K562 (cell line): ENCODE results near the gene TMEM132D. TPM values are rescaled to one million over a fixed set of nuclear protein-coding genes. Genes with fewer than 3 reads are reported as not detected.

Experiments
- ATAC-seq: fragments of 200-7000 bp; cut with Tn5 transposase; 3 replicates; pipeline ENCODE4 v1.9.1; 2020; ENCODE audit warnings: moderate library complexity
- BruUV-seq: library from RNA; stranded (reverse); fragments of 400-500 nt; replicated peaks from 2 replicates; lab custom pipeline; 2021; lab: Mats Ljungman, UMichigan
- CTCF ChIA-PET: fragments of 300-600 bp; formaldehyde crosslinking; extraction: SDS; loops from one replicate; lab custom pipeline; 2021; ENCODE audit warnings: low intra/inter-chr PET ratio; lab: Yijun Ruan, JAX
- POLR2A ChIA-PET: fragments of 300-600, 350-650 bp; sonication (Branson Sonifier 250); formaldehyde crosslinking; extraction: SDS; loops from one replicate; lab custom pipeline; 2021; ENCODE audit warnings: antibody characterized with exemption, inconsistent platforms; lab: Yijun Ruan, JAX
- DNase-seq, 4 experiments: peaks; one replicate each; pipeline versions ENCODE4 v3.0.0 to v3.0.0-alpha.2; 2011 to 2018; ENCODE audit warnings: low spot score in 3 of 4, mixed read lengths in 3 of 4; ENCODE audit errors: extremely low read depth in 1 of 4
- FAIRE-seq: peaks from 2 replicates; lab custom pipeline; 2011; peaks lifted over from hg19 to GRCh38; lab: Jason Lieb, UNC
- H2AFZ ChIP-seq: 2 replicates; pipeline ENCODE4 v1.6.0; 2011; ENCODE audit warnings: low read depth, low read length, control low read depth, inconsistent platforms
- H3K27ac ChIP-seq: fragments of 200-600 bp; 3 replicates; pipeline ENCODE4 v1.8.0; 2011; ENCODE audit warnings: low read depth, mild to moderate bottlenecking, control low read depth, inconsistent platforms, low read length, moderate library complexity, mixed read lengths; ENCODE audit errors: extremely low read depth
- H3K27me3 ChIP-seq, 2 experiments: fragments of 300-600 bp in 1 of 2; 2 replicates in 1 of 2; 3 replicates in 1 of 2; pipeline versions ENCODE4 v1.6.0 to v1.8.0; 2011; ENCODE audit warnings: inconsistent platforms in 2 of 2, low read length in 2 of 2, mild to moderate bottlenecking in 1 of 2, mixed read lengths in 1 of 2, moderate library complexity in 1 of 2; ENCODE audit not compliant: control insufficient read depth in 2 of 2, insufficient read depth in 2 of 2
- H3K36me3 ChIP-seq: fragments of 300-600 bp; 3 replicates; pipeline ENCODE4 v1.8.0; 2011; ENCODE audit warnings: mild to moderate bottlenecking, low read length, inconsistent platforms; ENCODE audit not compliant: control insufficient read depth, insufficient read depth
- H3K4me1 ChIP-seq, 2 experiments: fragments of 200-600 bp in 1 of 2; replicated peaks in 1 of 2; 2 replicates in 1 of 2; 3 replicates in 1 of 2; pipeline versions ENCODE4 v1.5.1 to v1.8.0; 2011; ENCODE audit warnings: inconsistent platforms in 2 of 2, low read length in 2 of 2, mild to moderate bottlenecking in 1 of 2, mixed read lengths in 1 of 2, moderate library complexity in 1 of 2; ENCODE audit not compliant: control insufficient read depth in 2 of 2, insufficient read depth in 2 of 2
- H3K4me2 ChIP-seq: 2 replicates; pipeline ENCODE4 v1.6.1; 2011; ENCODE audit warnings: low read length, control low read depth, inconsistent platforms, mixed read lengths; ENCODE audit not compliant: insufficient read depth
- H3K4me3 ChIP-seq: fragments of 200-600 bp; sonication (generic), shearing (Covaris generic); 2 replicates; pipeline ENCODE4 v1.5.1; 2016; ENCODE audit warnings: control low read depth, inconsistent platforms
- H3K79me2 ChIP-seq: fragments of 200-600 bp; 3 replicates; pipeline ENCODE4 v1.8.0; 2011; ENCODE audit warnings: low read length, inconsistent platforms; ENCODE audit not compliant: control insufficient read depth, insufficient read depth
- H3K9ac ChIP-seq, 2 experiments: 2 replicates each; pipeline versions ENCODE4 v1.6.0 to v1.6.1; 2011; ENCODE audit warnings: low read depth in 2 of 2, low read length in 2 of 2, control low read depth in 1 of 2, inconsistent platforms in 1 of 2, mild to moderate bottlenecking in 1 of 2, mixed read lengths in 1 of 2; ENCODE audit not compliant: insufficient read depth in 1 of 2
- H3K9me1 ChIP-seq: one replicate; pipeline ENCODE4 v1.6.0; 2011; ENCODE audit warnings: inconsistent platforms, mild to moderate bottlenecking, low read length, moderate library complexity; ENCODE audit not compliant: control insufficient read depth, insufficient read depth
- H3K9me3 ChIP-seq: replicated peaks from 2 replicates; pipeline ENCODE4 v1.5.1; 2011; ENCODE audit warnings: low read depth, low read length, inconsistent platforms; ENCODE audit not compliant: control insufficient read depth, insufficient read depth
- H4K20me1 ChIP-seq: replicated peaks from 2 replicates; pipeline ENCODE4 v1.6.1; 2011; ENCODE audit warnings: low read length, inconsistent platforms, mixed read lengths; ENCODE audit not compliant: control insufficient read depth, insufficient read depth
- ARID3A ChIP-seq: IDR thresholded peaks from 2 replicates; pipeline ENCODE4 v1.6.1; 2012; ENCODE audit warnings: low read depth, low read length, improper control_type of control experiment, borderline replicate concordance
- ESRRB ChIP-seq: fragments of 250-450 bp; sonication (Bioruptor Pico); IDR thresholded peaks from 2 replicates; pipeline ENCODE4 v1.5.0; 2020; ENCODE audit warnings: mild to moderate bottlenecking, moderate library complexity, borderline replicate concordance
- FOXK2 ChIP-seq, 2 experiments: fragments of 450-650 bp; IDR thresholded peaks in 1 of 2; conservative IDR thresholded peaks in 1 of 2; 2 replicates each; pipeline ENCODE4 v1.6.1; 2016; ENCODE audit warnings: low read depth in 2 of 2, mild to moderate bottlenecking in 1 of 2
- MAFF ChIP-seq: IDR thresholded peaks from 2 replicates; pipeline ENCODE4 v1.6.1; 2012; ENCODE audit warnings: low read length, improper control_type of control experiment
- NFYB ChIP-seq: IDR thresholded peaks from 2 replicates; pipeline ENCODE4 v1.6.1; 2011; ENCODE audit warnings: mild to moderate bottlenecking, moderate library complexity; ENCODE audit not compliant: insufficient read length; ENCODE audit errors: extremely low read depth
- PHF21A ChIP-seq: fragments of 450-650 bp; IDR thresholded peaks from 2 replicates; pipeline ENCODE4 v1.6.1; 2017; ENCODE audit warnings: low read depth, borderline replicate concordance
- RBM15 ChIP-seq: fragments of 200-400 bp; formaldehyde crosslinking; IDR thresholded peaks from 2 replicates; pipeline ENCODE4 v1.6.1; 2018; ENCODE audit warnings: mild to moderate bottlenecking, low read length, moderate library complexity; ENCODE audit not compliant: insufficient read depth
- SMC3 ChIP-seq: conservative IDR thresholded peaks from 2 replicates; pipeline ENCODE4 v1.6.1; 2011; ENCODE audit warnings: low read depth, low read length, improper control_type of control experiment; ENCODE audit not compliant: insufficient read depth
- TAF9B ChIP-seq: fragments of 450-650 bp; IDR thresholded peaks from 2 replicates; pipeline ENCODE4 v1.6.1; 2018; ENCODE audit warnings: mild to moderate bottlenecking; ENCODE audit not compliant: partially characterized antibody
- TARDBP ChIP-seq: fragments of 450-650 bp; IDR thresholded peaks from 2 replicates; pipeline ENCODE4 v1.6.1; 2016
- TCFL5 ChIP-seq: fragments of 250-450 bp; sonication (Bioruptor Pico); conservative IDR thresholded peaks from 2 replicates; pipeline ENCODE4 v1.6.1; 2021; ENCODE audit warnings: mild to moderate bottlenecking, moderate library complexity, matching md5 sums
- ZBED1 ChIP-seq: IDR thresholded peaks from 2 replicates; pipeline ENCODE4 v1.6.1; 2014
- ZEB2 ChIP-seq: fragments of 450-650 bp; IDR thresholded peaks from 2 replicates; pipeline ENCODE4 v1.6.1; 2016
- ZKSCAN8 ChIP-seq: fragments of 200-800 bp; sonication (Bioruptor generic); IDR thresholded peaks from 2 replicates; pipeline ENCODE4 v1.6.1; 2016; ENCODE audit warnings: missing genetic modification characterization, missing compliant biosample characterization
- ZNF639 ChIP-seq, 2 experiments: fragments of 200-800 bp in 1 of 2; sonication (Bioruptor generic) in 1 of 2; sonication (generic) in 1 of 2; formaldehyde crosslinking in 1 of 2; IDR thresholded peaks in 1 of 2; conservative IDR thresholded peaks in 1 of 2; 2 replicates each; pipeline versions ENCODE4 v1.5.0 to v1.6.1; 2016 to 2020; ENCODE audit warnings: missing compliant biosample characterization in 1 of 2, missing genetic modification characterization in 1 of 2, missing genetic modification reagents in 1 of 2
- WGBS: fragments of 100-300 bp; shearing (Covaris generic); methylation state at CpG from one replicate; pipeline ENCODE4 v1.1.6; 2016; ENCODE audit warnings: low coverage, mixed read lengths; ENCODE audit not compliant: insufficient coverage; ENCODE audit errors: missing lambda C conversion rate; 5-methylcytosine and 5-hydroxymethylcytosine counted together
- in situ Hi-C: fragments of 300-500 bp; cut with MboI; formaldehyde crosslinking; loops from 4 replicates; pipeline ENCODE4 v1.15.0; 2018; ENCODE audit warnings: inconsistent platforms, mixed read lengths
- intact Hi-C: fragments of 100-400 bp; cut with micrococcal nuclease; formaldehyde crosslinking; loops from 2 replicates; pipeline ENCODE4 v1.14.2; 2022
- polyA plus RNA-seq, 8 experiments: library from polyadenylated mRNA; depleted of rRNA in 4 of 8; stranded (reverse) in 5 of 8; unstranded in 3 of 8; fragments of >200 nt; fragmentation: Nextera tagmentation in 2 of 8; fragmentation: Illumina TruSeq in 1 of 8; extraction: Ambion mirVana in 2 of 8; extraction: Trizol in 1 of 8; gene quantifications; 2 replicates each; pipeline versions ENCODE4 v1.2.1 to v1.2.3, GENCODE V29; 2011 to 2014; ENCODE audit warnings: inconsistent platforms in 1 of 8, missing spikeins in 1 of 8
- total RNA-seq, 7 experiments: library from RNA; depleted of rRNA in 6 of 7; stranded (reverse); fragments of >200 nt in 6 of 7; fragmentation: Illumina TruSeq in 2 of 7; extraction: Trizol in 2 of 7; gene quantifications; 2 replicates each; pipeline versions ENCODE4 v1.2.1 to v1.2.3, GENCODE V29; 2011 to 2021; ENCODE audit warnings: low replicate concordance in 1 of 7
- TF ChIP-seq, protein P1 (sequence below): sonication (generic); formaldehyde crosslinking; IDR thresholded peaks from 2 replicates; pipeline ENCODE4 v1.8.0; 2022; ENCODE audit warnings: missing genetic modification reagents, mild to moderate bottlenecking, borderline replicate concordance

The TMEM132D gene
- total and polyA plus RNA-seq, 9 of the 15 experiments (the other 6 are each of a cell fraction or from before 2014, with no cell fraction given) = not detected

GRCh38 chr12:129902371-129903091 is 1.3 kb downstream of the TMEM132D start:
- Histone ChIP-seq H3K4me3 (no peak overlapping the region), H3K9me1 (no peaks in the 10 kb centered on the region), H3K9me3 (no peaks in the 10 kb centered on the region), H3K27me3 (peaks cover 0 to 18% of the 10 kb centered on the region in 2 experiments; a peak in 2 of 5 replicates), H2AFZ (no peak overlapping the region), H3K4me2 (no peak overlapping the region), H3K4me1 (no peaks in the 10 kb centered on the region; a peak in 1 of 5 replicates), H4K20me1 (no peaks in the 10 kb centered on the region), H3K9ac (no peak overlapping the region), H3K79me2 (no peaks in the 10 kb centered on the region), H3K36me3 (no peaks in the 10 kb centered on the region), H3K27ac (no peak overlapping the region)
- BruUV-seq = no TSS peak
- FAIRE-seq (no peak), ATAC-seq (no peak), DNase-seq (no peak)
- ChIA-PET POLR2A (no interaction called here), CTCF (no interaction called here)
- TF ChIP-seq ARID3A = no peak
- TF ChIP-seq ZKSCAN8 (CRISPR knock-in tag) = no peak
- no peak for TF ChIP-seq FOXK2 (conservative IDR thresholded peaks at IDR 0.05 in 1 of 2, IDR thresholded peaks at IDR 0.05 in 1 of 2; ENCODE audit: low read depth in 2 of 2)
- TF ChIP-seq PHF21A = no peak
- no peak for TF ChIP-seq SMC3
- TF ChIP-seq NFYB = no peak
- TF ChIP-seq TARDBP = no peak
- TF ChIP-seq, protein P1, sequence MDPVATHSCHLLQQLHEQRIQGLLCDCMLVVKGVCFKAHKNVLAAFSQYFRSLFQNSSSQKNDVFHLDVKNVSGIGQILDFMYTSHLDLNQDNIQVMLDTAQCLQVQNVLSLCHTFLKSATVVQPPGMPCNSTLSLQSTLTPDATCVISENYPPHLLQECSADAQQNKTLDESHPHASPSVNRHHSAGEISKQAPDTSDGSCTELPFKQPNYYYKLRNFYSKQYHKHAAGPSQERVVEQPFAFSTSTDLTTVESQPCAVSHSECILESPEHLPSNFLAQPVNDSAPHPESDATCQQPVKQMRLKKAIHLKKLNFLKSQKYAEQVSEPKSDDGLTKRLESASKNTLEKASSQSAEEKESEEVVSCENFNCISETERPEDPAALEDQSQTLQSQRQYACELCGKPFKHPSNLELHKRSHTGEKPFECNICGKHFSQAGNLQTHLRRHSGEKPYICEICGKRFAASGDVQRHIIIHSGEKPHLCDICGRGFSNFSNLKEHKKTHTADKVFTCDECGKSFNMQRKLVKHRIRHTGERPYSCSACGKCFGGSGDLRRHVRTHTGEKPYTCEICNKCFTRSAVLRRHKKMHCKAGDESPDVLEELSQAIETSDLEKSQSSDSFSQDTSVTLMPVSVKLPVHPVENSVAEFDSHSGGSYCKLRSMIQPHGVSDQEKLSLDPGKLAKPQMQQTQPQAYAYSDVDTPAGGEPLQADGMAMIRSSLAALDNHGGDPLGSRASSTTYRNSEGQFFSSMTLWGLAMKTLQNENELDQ (CRISPR knock-in tag) = no peak
- no peak for TF ChIP-seq TAF9B
- no peak for TF ChIP-seq RBM15
- TF ChIP-seq ZNF639 (CRISPR knock-in tag; conservative IDR thresholded peaks at IDR 0.05 in 1 of 2, IDR thresholded peaks at IDR 0.05 in 1 of 2) = no peak
- TF ChIP-seq ESRRB = no peak
- no peak for TF ChIP-seq ZBED1
- TF ChIP-seq MAFF = no peak
- no peak for TF ChIP-seq TCFL5 (CRISPR knock-in tag)
- TF ChIP-seq ZEB2 = no peak
- intact Hi-C loops (no loop called here), in situ Hi-C loops (loop anchor here (25.0 kb wide), 2 partner anchors 715 to 1115 kb away; no protein-coding TSS in a partner anchor)
- WGBS = 0% methylated on average over 14 of the region's 19 CpGs
